Body of pancreas (tissue), 4 donors: Measurements from ENCODE around the gene GLI3.

Experiments used
- POLR2A ChIP-seq, 3 donors: fragments of 450-650 bp; IDR thresholded peaks; one replicate each; pipeline ENCODE4 v1.6.1; 2016; ENCODE audit warnings: antibody characterized with exemption in 3 of 3, mild to moderate bottlenecking in 2 of 3
- TF ChIP-seq, protein P1 (sequence below), 7 experiments: fragments of 450-650 bp in 4 of 7; fragments of 200-600 bp in 3 of 7; sonication (generic) in 3 of 7; IDR thresholded peaks; one replicate each; pipeline ENCODE4 v1.5.1; 2016 to 2019; ENCODE audit warnings: antibody characterized with exemption in 7 of 7

DNA sequence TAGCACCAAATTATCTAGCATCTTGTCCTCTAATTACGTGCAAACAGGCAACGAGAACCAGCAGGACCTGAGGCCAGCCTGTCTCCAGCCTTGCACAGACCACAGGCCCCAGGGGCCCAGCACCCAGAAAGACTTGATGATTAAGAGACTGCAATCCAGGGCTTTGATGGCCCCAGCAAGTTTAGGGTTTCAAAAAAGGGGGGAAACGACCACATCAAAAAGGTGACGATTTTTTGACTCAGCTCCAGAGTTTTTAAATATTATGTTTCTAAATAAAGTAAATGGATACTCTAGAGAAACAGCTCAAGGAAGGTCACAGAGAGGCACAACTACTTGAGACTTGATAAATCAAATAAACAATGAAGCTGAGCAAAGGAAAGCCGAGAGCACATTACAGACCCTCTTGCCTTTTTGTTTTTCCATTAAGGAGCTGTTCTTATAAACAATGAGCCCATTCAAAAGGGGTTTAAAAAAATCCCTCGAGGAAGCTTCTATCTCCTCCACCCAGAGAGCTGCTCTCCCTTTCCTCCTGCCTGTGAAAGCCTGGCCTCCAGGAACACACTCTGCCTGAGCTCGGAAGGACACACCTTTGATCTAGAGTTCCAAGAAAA, 44.1 kb downstream of the GLI3 start:
- TF ChIP-seq POLR2A (IDR thresholded peaks at IDR 0.05): no peak
- TF ChIP-seq, protein P1, sequence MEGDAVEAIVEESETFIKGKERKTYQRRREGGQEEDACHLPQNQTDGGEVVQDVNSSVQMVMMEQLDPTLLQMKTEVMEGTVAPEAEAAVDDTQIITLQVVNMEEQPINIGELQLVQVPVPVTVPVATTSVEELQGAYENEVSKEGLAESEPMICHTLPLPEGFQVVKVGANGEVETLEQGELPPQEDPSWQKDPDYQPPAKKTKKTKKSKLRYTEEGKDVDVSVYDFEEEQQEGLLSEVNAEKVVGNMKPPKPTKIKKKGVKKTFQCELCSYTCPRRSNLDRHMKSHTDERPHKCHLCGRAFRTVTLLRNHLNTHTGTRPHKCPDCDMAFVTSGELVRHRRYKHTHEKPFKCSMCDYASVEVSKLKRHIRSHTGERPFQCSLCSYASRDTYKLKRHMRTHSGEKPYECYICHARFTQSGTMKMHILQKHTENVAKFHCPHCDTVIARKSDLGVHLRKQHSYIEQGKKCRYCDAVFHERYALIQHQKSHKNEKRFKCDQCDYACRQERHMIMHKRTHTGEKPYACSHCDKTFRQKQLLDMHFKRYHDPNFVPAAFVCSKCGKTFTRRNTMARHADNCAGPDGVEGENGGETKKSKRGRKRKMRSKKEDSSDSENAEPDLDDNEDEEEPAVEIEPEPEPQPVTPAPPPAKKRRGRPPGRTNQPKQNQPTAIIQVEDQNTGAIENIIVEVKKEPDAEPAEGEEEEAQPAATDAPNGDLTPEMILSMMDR (IDR thresholded peaks at IDR 0.05): no peak
